Left ventricle myocardium inferior (tissue), 1 donor: Measurements from ENCODE around the gene MS4A8. TPM values are rescaled to one million over a fixed set of nuclear protein-coding genes. Genes with fewer than 3 reads are reported as not detected.

Experiments
- DNase-seq: peaks from one replicate; pipeline ENCODE4 v3.0.0-alpha.2; 2020
- H3K27ac ChIP-seq: fragments of 200-600 bp; replicated peaks from 2 replicates; pipeline ENCODE4 v1.8.0; 2021
- H3K27me3 ChIP-seq: fragments of 200-600 bp; 2 replicates; pipeline ENCODE4 v1.8.0; 2021; ENCODE audit warnings: low read depth
- H3K36me3 ChIP-seq: fragments of 200-600 bp; 2 replicates; pipeline ENCODE4 v1.8.0; 2021
- H3K4me1 ChIP-seq: fragments of 200-600 bp; 2 replicates; pipeline ENCODE4 v1.8.0; 2021
- H3K4me3 ChIP-seq: fragments of 200-600 bp; 2 replicates; pipeline ENCODE4 v1.8.0; 2021; ENCODE audit warnings: mild to moderate bottlenecking, moderate library complexity
- H3K9me3 ChIP-seq: fragments of 200-600 bp; replicated peaks from 2 replicates; pipeline ENCODE4 v1.8.0; 2021
- intact Hi-C: fragments of 100-400 bp; cut with micrococcal nuclease; formaldehyde crosslinking; loops from one replicate; pipeline ENCODE4 v1.11.0; 2022
- total RNA-seq: library from RNA; stranded (reverse); fragmentation: NEBNext Ultra II Directional; extraction: Animal tissue kit (Norgen Biotek cat#: 25700); gene quantifications from one replicate; pipeline ENCODE4 v1.2.1, GENCODE V29; 2021
- TF ChIP-seq, protein P1 (sequence below): fragments of 200-600 bp; IDR thresholded peaks from 2 replicates; pipeline ENCODE4 v1.8.0; 2021; ENCODE audit warnings: antibody characterized with exemption, mild to moderate bottlenecking, borderline replicate concordance
- donor health status: DM: no; HTN: yes; CAD: no; lungs with severe emphysema.

MS4A8 gene
- total RNA-seq, 1 donor from 2014 or later = not detected

GRCh38 chr11:60717956-60718355 is 18.5 kb downstream of the MS4A8 start:
- H3K27me3 ChIP-seq = peaks cover 52% of the 10 kb centered on the region
- H3K36me3 ChIP-seq = no peaks in the 10 kb centered on the region
- peaks cover 20% of the 10 kb centered on the region for H3K9me3 ChIP-seq
- no peak overlapping the region for H3K27ac ChIP-seq
- no peak for DNase-seq
- TF ChIP-seq, protein P1, sequence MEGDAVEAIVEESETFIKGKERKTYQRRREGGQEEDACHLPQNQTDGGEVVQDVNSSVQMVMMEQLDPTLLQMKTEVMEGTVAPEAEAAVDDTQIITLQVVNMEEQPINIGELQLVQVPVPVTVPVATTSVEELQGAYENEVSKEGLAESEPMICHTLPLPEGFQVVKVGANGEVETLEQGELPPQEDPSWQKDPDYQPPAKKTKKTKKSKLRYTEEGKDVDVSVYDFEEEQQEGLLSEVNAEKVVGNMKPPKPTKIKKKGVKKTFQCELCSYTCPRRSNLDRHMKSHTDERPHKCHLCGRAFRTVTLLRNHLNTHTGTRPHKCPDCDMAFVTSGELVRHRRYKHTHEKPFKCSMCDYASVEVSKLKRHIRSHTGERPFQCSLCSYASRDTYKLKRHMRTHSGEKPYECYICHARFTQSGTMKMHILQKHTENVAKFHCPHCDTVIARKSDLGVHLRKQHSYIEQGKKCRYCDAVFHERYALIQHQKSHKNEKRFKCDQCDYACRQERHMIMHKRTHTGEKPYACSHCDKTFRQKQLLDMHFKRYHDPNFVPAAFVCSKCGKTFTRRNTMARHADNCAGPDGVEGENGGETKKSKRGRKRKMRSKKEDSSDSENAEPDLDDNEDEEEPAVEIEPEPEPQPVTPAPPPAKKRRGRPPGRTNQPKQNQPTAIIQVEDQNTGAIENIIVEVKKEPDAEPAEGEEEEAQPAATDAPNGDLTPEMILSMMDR = no peak
- intact Hi-C loops = no loop called here
- H3K4me1 ChIP-seq = no peaks in the 10 kb centered on the region
- H3K4me3 ChIP-seq = no peak overlapping the region

DNA sequence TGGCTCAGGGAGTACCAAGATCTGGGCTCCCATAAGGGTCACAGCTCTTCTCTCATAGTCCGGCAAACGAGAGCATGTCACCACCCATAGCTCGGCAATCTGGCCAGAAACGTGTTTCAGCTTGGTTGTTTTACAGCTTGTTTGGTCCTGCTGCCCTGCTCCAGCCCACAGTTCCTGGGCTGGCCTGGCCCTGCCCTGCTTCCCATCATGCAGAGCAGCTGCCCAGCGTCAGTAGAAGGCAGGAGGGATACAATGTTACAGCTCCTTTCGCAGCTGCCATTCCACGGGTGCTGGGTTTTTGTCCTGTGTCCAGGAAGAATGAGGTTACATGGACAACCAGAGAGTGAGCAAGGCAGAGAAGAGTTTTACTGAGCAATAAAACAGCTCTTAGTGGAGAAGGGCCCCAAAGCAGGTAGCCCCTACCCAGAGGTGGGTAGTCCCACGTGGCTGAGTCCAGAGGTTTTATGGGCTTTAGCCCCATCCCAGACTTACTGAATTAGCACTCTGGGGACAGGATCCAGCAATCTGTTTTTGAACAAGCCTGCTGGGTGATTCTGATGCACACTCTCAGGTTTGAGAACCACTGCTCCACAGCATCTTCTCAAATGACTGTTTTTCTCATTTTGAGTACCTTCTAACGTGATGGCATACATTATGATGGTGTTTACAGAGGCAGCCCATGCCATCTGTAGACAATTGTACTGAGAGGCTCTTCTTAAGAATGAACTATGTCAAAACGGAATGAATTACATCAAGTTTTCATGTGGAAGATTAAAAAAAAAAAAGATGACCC is 19.3 kb downstream of the MS4A8 start:
- Histone ChIP-seq H3K36me3 (no peaks in the 10 kb centered on the region), H3K27ac (no peak overlapping the region), H3K4me3 (no peak overlapping the region), H3K27me3 (peaks cover 50% of the 10 kb centered on the region), H3K9me3 (peaks cover 20% of the 10 kb centered on the region), H3K4me1 (no peaks in the 10 kb centered on the region)
- DNase-seq = no peak
- TF ChIP-seq, protein P1 = no peak
- intact Hi-C loops = no loop called here

DNA sequence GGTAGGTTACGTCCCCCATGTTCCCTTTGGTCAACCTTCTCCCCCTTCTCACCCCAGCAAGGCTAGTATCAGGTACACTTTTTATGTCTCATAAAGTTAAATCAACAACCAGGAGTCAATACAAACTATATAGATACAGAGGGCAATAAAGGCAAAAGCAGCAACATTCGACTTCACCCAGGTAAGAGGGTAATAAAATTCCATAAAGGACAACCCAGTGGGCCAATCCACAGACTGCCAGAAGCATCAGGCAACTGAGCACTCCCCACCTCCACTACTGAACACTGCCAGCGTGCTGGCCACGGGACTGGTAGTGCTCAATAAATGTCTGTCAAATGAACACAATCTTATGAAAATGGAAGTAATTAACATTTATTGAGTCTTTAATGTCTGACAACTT is 20.0 kb downstream of the MS4A8 start:
- Histone ChIP-seq H3K27ac (no peak overlapping the region), H3K36me3 (no peaks in the 10 kb centered on the region), H3K4me1 (no peaks in the 10 kb centered on the region), H3K27me3 (peaks cover 48% of the 10 kb centered on the region), H3K4me3 (no peak overlapping the region), H3K9me3 (peaks cover 20% of the 10 kb centered on the region)
- intact Hi-C loops = no loop called here
- no peak for DNase-seq
- TF ChIP-seq, protein P1 = no peak

- TF ChIP-seq, protein P1 = no peak
- Histone ChIP-seq H3K4me3 (no peak overlapping the region), H3K4me1 (no peaks in the 10 kb centered on the region), H3K27me3 (peaks cover 39% of the 10 kb centered on the region), H3K9me3 (peaks cover 20% of the 10 kb centered on the region), H3K36me3 (no peaks in the 10 kb centered on the region), H3K27ac (no peak overlapping the region)
- intact Hi-C loops = no loop called here
- no peak for DNase-seq
Measured at GRCh38 chr11:60720460-60720859, 21.0 kb downstream of the MS4A8 start.

DNA sequence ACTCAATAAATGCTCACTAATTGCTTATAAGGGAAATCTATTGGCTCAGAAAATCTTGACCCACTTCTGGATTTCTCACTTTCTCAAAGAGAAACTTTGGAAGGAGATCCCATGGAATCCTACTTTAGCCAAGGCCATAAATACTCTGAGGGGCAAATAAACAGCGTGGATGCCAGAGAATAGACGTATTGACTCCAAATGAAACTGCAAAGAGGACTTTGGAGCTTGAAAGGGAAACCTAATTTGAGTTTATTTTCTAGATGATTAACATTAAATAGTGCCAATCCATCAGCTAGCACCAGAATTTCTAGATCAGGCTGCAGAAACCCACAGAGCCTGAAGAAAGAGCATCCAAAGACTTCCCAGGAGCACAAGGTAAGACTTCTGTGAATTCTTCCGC is 25.0 kb downstream of the MS4A8 start, which contains the start of gene MS4A18:
Gene MS4A18, plus strand, starts transcription at position 301 of the 400 bp plus-strand sequence.
- Histone ChIP-seq H3K9me3 (no peaks in the 10 kb centered on the region), H3K36me3 (no peaks in the 10 kb centered on the region), H3K4me3 (no peak within 1 kb of the TSS), H3K27me3 (peaks cover 29% of the 10 kb centered on the region), H3K4me1 (no peaks in the 10 kb centered on the region), H3K27ac (no peak within 1 kb of the TSS)
- DNase-seq = no peak
- intact Hi-C loops = no loop called here
- TF ChIP-seq, protein P1 = no peak
